DMS53 treated with DMSO at 0.1 percent for 48 hours (cell line): ENCODE results near the gene POLD2.

ENCODE experiments used
- DNase-seq: peaks from one replicate; lab custom pipeline; 2025; ENCODE audit not compliant: unreplicated experiment; lab: John Stamatoyannopoulos, UW

POLD2 gene

GRCh38 chr7:44114586-44115310, 8.6 kb downstream of the POLD2 start:
- no peak for DNase-seq

DNA sequence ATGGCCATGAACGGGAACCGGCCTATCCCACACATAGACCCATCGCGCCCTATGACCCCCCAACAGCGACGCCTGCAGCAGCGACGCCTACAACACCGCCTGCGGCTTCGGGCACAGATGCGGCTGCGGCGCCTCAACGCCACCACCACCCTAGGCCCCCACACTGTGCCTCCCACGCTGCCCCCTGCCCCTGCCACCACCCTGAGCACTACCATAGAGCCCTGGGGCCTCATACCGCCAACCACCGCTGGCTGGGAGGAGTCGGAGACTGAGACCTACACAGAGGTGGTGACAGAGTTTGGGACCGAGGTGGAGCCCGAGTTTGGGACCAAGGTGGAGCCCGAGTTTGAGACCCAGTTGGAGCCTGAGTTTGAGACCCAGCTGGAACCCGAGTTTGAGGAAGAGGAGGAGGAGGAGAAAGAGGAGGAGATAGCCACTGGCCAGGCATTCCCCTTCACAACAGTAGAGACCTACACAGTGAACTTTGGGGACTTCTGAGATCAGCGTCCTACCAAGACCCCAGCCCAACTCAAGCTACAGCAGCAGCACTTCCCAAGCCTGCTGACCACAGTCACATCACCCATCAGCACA, 9.5 kb downstream of the POLD2 start:
- no peak for DNase-seq

DNA sequence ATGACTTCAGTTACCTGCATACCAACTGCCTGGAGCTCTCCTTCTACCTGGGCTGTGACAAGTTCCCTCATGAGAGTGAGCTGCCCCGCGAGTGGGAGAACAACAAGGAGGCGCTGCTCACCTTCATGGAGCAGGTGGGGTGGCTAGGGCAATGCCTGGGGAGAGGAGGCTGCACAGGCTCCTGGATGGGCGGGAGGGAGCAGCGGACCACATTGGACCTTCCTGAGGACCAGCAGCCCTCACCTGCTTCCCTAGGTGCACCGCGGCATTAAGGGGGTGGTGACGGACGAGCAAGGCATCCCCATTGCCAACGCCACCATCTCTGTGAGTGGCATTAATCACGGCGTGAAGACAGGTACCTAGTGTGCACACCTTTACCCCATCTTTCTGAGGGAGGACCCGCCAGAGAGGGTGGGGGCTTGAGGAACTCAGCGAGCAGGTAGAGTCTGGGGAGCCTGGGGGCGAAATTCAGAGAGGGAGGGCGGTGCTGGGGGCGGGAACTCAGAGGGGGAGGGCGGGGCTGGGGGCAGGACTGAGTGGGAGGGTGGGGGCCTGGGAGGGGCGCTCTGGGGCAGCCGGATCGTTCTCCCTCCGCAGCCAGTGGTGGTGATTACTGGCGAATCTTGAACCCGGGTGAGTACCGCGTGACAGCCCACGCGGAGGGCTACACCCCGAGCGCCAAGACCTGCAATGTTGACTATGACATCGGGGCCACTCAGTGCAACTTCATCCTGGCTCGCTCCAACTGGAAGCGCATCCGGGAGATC, 10.2 kb downstream of the POLD2 start:
- DNase-seq: peak; percentile 66

GRCh38 chr7:44112231-44112996, 10.9 kb downstream of the POLD2 start:
- DNase-seq: peak; percentile 63

DNA sequence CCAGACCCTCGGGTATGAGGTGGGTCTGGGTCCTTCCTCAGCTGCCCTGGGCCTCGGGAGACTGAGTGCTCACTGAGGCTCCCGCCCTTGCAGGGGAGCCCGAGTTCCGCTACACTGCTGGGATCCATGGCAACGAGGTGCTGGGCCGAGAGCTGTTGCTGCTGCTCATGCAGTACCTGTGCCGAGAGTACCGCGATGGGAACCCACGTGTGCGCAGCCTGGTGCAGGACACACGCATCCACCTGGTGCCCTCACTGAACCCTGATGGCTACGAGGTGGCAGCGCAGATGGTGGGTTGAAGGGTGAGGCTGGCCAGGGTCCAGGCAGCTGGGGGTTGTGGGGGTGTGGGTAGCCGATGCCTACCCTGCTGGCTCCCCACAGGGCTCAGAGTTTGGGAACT, 11.6 kb downstream of the POLD2 start:
- peak; percentile 9 for DNase-seq

GRCh38 chr7:44110719-44111635, 12.4 kb downstream of the POLD2 start:
- no peak for DNase-seq

DNA sequence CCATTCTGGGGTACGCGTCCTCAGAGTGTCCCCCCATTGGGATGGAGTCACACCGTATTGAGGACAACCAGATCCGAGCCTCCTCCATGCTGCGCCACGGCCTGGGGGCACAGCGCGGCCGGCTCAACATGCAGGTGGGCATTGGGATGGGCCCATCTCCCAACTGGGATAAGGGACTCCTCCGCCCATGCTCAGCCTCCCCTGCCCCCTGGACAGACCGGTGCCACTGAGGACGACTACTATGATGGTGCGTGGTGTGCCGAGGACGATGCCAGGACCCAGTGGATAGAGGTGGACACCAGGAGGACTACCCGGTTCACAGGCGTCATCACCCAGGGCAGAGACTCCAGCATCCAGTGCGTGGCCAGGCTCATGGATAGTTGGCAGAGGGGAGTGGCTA, 13.4 kb downstream of the POLD2 start:
- no peak for DNase-seq

DNA sequence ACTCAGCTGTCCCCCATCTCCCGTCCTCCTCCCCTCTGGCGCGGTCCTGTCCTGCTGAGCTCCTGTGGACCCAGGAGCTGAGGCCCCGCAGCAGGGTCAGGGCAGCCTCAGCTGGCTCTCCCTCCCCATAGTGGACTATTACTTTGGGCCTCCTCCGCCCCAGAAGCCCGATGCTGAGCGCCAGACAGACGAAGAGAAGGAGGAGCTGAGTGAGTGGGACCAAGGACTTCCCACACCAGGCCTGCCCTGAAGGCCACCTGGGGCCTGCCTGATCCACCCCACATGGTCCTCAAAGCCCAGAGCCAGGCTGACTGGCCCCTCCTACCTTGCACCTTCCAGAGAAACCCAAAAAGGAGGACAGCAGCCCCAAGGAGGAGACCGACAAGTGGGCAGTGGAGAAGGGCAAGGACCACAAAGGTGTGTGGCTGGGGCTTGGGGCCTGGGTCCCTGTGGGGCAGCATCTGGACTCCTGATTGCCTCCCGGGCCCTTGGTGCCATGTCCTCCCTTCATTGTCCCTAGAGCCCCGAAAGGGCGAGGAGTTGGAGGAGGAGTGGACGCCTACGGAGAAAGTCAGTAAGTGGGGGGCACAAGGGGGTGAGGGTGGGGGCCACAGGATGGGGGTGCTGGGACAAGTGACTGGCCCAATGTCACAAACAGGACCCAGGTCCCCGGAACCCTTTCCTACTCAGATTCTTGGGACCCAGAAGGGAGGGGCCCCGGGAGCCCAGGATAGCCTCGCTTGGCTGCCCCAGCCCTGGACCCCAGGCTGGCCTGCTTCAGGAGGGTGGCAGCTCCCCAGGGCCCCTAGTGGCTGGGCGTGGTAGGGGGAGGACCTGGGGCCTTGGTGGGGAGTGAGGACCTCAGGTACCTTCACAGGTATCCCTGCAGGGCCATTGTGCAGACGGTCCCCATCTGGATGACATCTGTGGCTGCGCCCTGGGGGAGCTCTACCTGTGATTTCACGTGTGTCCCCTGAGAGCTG, 14.3 kb downstream of the POLD2 start:
- no peak for DNase-seq

- DNase-seq: no peak
Measured at GRCh38 chr7:44107961-44108767, 15.2 kb downstream of the POLD2 start.

DNA sequence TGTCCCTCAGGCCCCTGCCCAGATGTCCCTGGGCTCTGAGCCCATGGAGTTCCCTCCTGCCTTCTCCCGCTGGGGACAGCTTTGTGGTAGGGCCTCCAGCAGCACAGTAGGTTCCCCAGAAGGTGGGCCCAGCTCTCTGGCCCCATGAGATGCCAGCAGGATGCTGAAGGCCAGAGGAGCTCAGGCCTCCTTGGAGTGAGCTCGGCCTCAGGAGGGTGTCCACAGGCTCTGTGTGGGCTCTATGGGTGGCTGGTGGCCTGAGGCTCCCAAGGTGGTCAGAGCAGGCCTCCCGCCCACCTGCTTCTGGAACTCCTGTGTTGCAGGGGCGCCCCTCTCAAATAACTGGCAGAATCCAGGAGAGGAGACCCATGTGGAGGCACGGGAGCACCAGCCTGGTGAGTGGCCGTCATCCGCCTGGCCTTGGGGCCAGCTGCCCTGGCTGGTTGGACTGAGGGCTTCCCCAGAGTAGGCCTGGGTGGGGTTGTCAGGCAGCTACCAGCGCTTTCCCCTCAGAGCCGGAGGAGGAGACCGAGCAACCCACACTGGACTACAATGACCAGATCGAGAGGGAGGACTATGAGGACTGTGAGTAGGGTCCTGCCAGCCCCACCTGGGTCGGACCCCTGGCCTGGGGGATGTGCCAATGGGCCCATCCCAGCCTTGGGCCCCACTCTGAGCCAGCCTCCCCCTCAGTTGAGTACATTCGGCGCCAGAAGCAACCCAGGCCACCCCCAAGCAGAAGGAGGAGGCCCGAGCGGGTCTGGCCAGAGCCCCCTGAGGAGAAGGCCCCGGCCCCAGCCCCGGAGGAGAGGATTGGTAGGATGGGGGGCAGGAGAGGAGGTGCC, 16.0 kb downstream of the POLD2 start:
- DNase-seq: no peak

DNA sequence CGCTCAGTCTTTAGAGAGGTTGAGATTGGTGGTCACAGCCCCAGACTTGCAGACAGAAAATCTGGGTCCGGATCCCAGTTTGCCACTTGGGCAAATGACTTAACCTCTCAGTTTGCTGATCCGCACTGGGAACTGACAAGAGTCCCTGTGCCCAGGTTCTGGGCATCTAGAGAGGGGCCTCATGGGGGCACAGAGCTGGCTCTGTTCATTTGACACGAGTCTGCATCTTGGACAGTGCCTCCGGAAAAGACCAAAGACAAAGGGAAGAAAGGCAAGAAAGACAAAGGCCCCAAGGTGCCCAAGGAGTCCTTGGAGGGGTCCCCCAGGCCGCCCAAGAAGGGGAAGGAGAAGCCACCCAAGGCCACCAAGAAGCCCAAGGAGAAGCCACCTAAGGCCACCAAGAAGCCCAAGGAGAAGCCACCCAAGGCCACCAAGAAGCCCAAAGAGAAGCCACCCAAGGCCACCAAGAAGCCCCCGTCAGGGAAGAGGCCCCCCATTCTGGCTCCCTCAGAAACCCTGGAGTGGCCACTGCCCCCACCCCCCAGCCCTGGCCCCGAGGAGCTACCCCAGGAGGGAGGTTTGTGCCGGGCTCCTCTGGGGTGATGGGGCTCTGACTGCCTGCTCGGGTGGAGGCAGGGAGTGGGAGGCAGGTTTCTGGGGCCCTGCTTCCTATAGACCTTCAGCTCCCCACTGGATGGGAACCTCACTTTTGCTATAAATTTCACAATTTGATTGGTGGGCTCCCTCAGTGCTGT, 16.9 kb downstream of the POLD2 start:
- DNase-seq: no peak

- DNase-seq: no peak
Measured at GRCh38 chr7:44105832-44106231, 17.5 kb downstream of the POLD2 start.

GRCh38 chr7:44104860-44105771, 18.2 kb downstream of the POLD2 start:
- DNase-seq: no peak

GRCh38 chr7:44103923-44104859, 19.2 kb downstream of the POLD2 start, which contains the start of gene AEBP1:
AEBP1 (plus strand) TSS chr7:44104345; CDS start chr7:44104666, 321 bp downstream.
- DNase-seq: no peak

DNA sequence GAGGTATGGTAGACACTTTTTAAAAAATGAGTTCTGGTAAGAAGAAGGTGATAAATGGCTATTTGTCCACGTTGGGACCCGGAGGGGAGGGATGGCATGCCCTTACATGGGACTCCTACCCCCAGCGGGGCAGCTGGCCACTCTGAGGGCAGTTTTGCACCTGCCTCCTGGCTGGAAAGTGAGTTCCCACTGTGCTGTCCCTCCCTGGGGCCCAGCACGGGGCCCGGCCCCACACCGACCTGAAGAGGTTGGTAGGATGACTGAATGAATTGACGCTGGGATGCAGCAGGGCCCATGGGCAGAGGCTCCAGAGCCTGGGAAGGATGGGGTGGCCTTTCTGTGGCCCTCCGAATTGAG, 19.8 kb downstream of the POLD2 start:
- no peak for DNase-seq
